Activated T-cell treated with anti-CD3 and anti-CD28 coated beads, Interleukin-2, amount 50 U/mL, for 24 hours (primary cell): ENCODE results near the gene MYRF.
A peak's percentile ranks its signal among the peaks of the same experiment; 100 is the strongest.

Experiments
- DNase-seq: peaks from one replicate; pipeline ENCODE4 v3.0.0-alpha.2; 2020
- H3K27ac Mint-ChIP-seq: 2 replicates; pipeline ENCODE4 v1.8.0; 2020; ENCODE audit warnings: mild to moderate bottlenecking, mixed read lengths
- H3K27me3 Mint-ChIP-seq: 2 replicates; pipeline ENCODE4 v1.8.0; 2020; ENCODE audit warnings: mixed read lengths
- H3K36me3 Mint-ChIP-seq: 2 replicates; pipeline ENCODE4 v1.8.0; 2020; ENCODE audit warnings: low read depth, mixed read lengths
- H3K4me1 Mint-ChIP-seq: 2 replicates; pipeline ENCODE4 v1.8.0; 2020; ENCODE audit warnings: low read depth, mixed read lengths
- H3K4me3 Mint-ChIP-seq: 2 replicates; pipeline ENCODE4 v1.8.0; 2020; ENCODE audit warnings: mild to moderate bottlenecking, moderate library complexity, mixed read lengths
- H3K9me3 Mint-ChIP-seq: 2 replicates; pipeline ENCODE4 v1.8.0; 2020; ENCODE audit warnings: mixed read lengths

MYRF gene

GRCh38 chr11:61754534-61755482 lies 2.4 kb downstream of the MYRF start:
- no peak for DNase-seq
- H3K27ac Mint-ChIP-seq, result no peak overlapping the region
- no peaks in the 10 kb centered on the region for H3K9me3 Mint-ChIP-seq
- peaks cover 18% of the 10 kb centered on the region for H3K4me1 Mint-ChIP-seq
- no peaks in the 10 kb centered on the region for H3K36me3 Mint-ChIP-seq
- peaks cover 28% of the 10 kb centered on the region for H3K27me3 Mint-ChIP-seq
- H3K4me3 Mint-ChIP-seq, result no peak overlapping the region

- Mint-ChIP-seq H3K27me3 (peaks cover 22% of the 10 kb centered on the region), H3K36me3 (no peaks in the 10 kb centered on the region), H3K4me1 (peaks cover 18% of the 10 kb centered on the region), H3K27ac (peak overlapping the region; percentile 54), H3K9me3 (no peaks in the 10 kb centered on the region), H3K4me3 (no peak overlapping the region)
- DNase-seq, result no peak
These were observed 3.7 kb downstream of the MYRF start for GRCh38 chr11:61756147-61756451.

DNA sequence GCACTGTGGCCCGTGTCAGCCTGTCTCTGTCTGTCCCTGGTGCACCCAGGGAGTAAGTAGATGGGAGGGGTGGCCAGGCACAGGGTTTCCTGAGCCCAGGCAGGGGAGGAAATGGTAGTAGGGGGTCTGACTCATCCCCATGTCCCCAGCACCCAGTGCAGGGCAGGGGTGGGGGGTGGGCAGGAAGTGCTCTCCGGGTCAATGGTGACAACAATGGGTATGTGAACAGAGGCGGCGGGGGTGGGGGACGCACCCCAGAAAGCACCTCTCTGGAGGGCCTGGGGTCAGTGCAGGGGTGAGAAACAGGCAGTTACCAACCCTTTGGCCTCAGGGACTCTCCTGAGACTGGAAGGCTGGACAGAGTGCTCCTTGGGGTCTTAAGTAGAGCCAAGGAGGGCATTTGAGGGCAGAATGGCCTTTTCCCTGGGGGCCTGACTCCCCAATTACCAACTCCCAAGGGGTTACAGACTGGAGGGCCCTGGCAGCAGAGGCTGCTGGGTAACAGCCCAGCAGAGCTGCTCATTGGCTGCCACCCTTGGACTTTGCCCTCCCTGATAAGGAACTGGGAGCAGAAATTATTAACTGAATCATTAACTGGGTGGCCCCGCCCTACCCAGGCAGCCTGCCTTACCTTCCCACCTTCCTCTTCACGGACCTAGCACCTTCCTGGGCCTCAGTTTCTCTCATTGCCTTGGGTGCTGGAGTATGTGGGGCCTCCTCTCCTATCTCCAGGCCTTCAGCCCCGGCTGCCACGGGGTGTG lies 4.2 kb downstream of the MYRF start:
- peak; percentile 51 for DNase-seq
- Mint-ChIP-seq H3K4me3 (no peak overlapping the region), H3K4me1 (peaks cover 18% of the 10 kb centered on the region), H3K36me3 (no peaks in the 10 kb centered on the region), H3K27ac (peak overlapping the region; percentile 54), H3K9me3 (no peaks in the 10 kb centered on the region), H3K27me3 (peaks cover 18% of the 10 kb centered on the region)

DNA sequence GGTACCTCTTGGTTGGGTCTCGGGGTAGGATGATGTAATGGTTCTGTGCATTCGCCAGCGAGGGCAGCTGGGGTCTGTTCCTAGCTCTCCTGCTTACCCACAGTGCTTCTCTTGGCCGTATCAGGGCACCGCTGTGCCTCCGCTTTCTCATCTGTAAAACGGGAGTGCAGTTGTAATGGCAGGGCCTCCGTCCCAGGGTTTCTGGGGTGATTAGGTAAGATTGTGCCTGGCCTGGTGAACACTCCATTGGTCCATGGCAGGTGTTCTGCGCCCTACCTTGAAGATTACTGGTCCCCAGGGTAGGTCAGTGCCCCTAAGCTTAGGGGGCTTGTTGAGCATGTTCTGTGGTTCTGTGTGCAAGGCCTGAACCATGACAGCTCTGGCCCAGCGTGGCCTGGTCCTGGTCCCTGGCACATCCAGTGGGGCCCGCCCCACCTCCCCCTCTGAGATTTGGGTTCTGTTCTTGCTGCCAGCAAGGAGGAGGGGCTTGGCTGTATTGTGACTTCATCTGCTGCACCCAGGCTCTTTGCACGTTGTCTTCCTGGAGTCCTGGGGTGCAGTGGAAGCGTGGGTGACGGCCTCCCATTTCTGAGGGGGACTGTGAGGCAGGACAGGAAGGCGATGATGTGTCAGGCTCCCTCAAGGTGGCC lies 4.9 kb downstream of the MYRF start:
- Mint-ChIP-seq H3K4me3 (no peak overlapping the region), H3K27ac (no peak overlapping the region), H3K27me3 (peaks cover 14% of the 10 kb centered on the region), H3K4me1 (peaks cover 16% of the 10 kb centered on the region), H3K9me3 (no peaks in the 10 kb centered on the region), H3K36me3 (no peaks in the 10 kb centered on the region)
- DNase-seq, result no peak

DNA sequence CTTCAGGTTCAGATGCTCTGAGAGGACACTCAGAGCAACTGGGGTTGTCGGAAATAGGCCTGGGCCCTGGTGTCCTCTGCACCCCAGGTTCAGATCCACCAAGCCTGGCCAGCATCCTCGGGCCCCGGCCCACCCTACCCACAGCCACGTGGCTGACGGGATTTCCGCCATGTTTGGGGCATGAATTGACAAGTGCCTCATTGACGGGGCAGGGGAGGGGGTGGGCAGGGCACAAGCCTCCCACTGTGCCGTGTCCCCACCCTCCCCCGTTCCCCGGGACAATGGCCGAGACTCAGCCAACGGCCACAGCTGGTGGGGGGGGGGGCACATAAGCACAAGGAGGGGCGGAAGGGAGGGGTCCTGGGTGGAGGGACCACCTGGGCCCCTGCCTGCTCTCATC lies 8.5 kb downstream of the MYRF start:
- H3K27ac Mint-ChIP-seq, result no peak overlapping the region
- H3K9me3 Mint-ChIP-seq, result no peaks in the 10 kb centered on the region
- no peak overlapping the region for H3K4me3 Mint-ChIP-seq
- peaks cover 8% of the 10 kb centered on the region for H3K4me1 Mint-ChIP-seq
- no peaks in the 10 kb centered on the region for H3K27me3 Mint-ChIP-seq
- DNase-seq, result no peak
- no peaks in the 10 kb centered on the region for H3K36me3 Mint-ChIP-seq

GRCh38 chr11:61761440-61762222 lies 9.2 kb downstream of the MYRF start:
- no peak overlapping the region for H3K27ac Mint-ChIP-seq
- DNase-seq, result no peak
- H3K4me1 Mint-ChIP-seq, result peaks cover 1% of the 10 kb centered on the region
- no peaks in the 10 kb centered on the region for H3K36me3 Mint-ChIP-seq
- no peaks in the 10 kb centered on the region for H3K27me3 Mint-ChIP-seq
- no peak overlapping the region for H3K4me3 Mint-ChIP-seq
- H3K9me3 Mint-ChIP-seq, result no peaks in the 10 kb centered on the region

- DNase-seq, result no peak
- H3K4me1 Mint-ChIP-seq, result no peaks in the 10 kb centered on the region
- H3K4me3 Mint-ChIP-seq, result no peak overlapping the region
- H3K36me3 Mint-ChIP-seq, result no peaks in the 10 kb centered on the region
- no peaks in the 10 kb centered on the region for H3K27me3 Mint-ChIP-seq
- no peak overlapping the region for H3K27ac Mint-ChIP-seq
- H3K9me3 Mint-ChIP-seq, result no peaks in the 10 kb centered on the region
These were observed 9.8 kb downstream of the MYRF start for GRCh38 chr11:61762223-61762615.

GRCh38 chr11:61762798-61763197 lies 10.4 kb downstream of the MYRF start:
- no peak overlapping the region for H3K4me3 Mint-ChIP-seq
- no peaks in the 10 kb centered on the region for H3K4me1 Mint-ChIP-seq
- H3K27ac Mint-ChIP-seq, result no peak overlapping the region
- H3K36me3 Mint-ChIP-seq, result no peaks in the 10 kb centered on the region
- H3K27me3 Mint-ChIP-seq, result no peaks in the 10 kb centered on the region
- no peaks in the 10 kb centered on the region for H3K9me3 Mint-ChIP-seq
- DNase-seq, result no peak

GRCh38 chr11:61763930-61764605 lies 11.6 kb downstream of the MYRF start:
- Mint-ChIP-seq H3K9me3 (no peaks in the 10 kb centered on the region), H3K27ac (no peak overlapping the region), H3K4me1 (no peaks in the 10 kb centered on the region), H3K36me3 (no peaks in the 10 kb centered on the region), H3K27me3 (no peaks in the 10 kb centered on the region), H3K4me3 (no peak overlapping the region)
- DNase-seq, result no peak

GRCh38 chr11:61764606-61765260 lies 12.3 kb downstream of the MYRF start:
- Mint-ChIP-seq H3K4me1 (no peaks in the 10 kb centered on the region), H3K4me3 (no peak overlapping the region), H3K9me3 (no peaks in the 10 kb centered on the region), H3K27ac (no peak overlapping the region), H3K36me3 (no peaks in the 10 kb centered on the region), H3K27me3 (no peaks in the 10 kb centered on the region)
- no peak for DNase-seq

GRCh38 chr11:61765550-61766253 lies 13.3 kb downstream of the MYRF start:
- Mint-ChIP-seq H3K9me3 (no peaks in the 10 kb centered on the region), H3K4me1 (no peaks in the 10 kb centered on the region), H3K27ac (no peak overlapping the region), H3K36me3 (no peaks in the 10 kb centered on the region), H3K27me3 (no peaks in the 10 kb centered on the region), H3K4me3 (no peak overlapping the region)
- no peak for DNase-seq

- Mint-ChIP-seq H3K27ac (no peak overlapping the region), H3K36me3 (no peaks in the 10 kb centered on the region), H3K4me3 (no peak overlapping the region), H3K9me3 (no peaks in the 10 kb centered on the region), H3K4me1 (no peaks in the 10 kb centered on the region), H3K27me3 (no peaks in the 10 kb centered on the region)
- DNase-seq, result no peak
These were observed 14.0 kb downstream of the MYRF start for GRCh38 chr11:61766353-61766841.
